AG08395 (cell line): ENCODE measurements around the gene NF1.
"Not testable (repeated sequence)": the region's sequence is repeated elsewhere in the genome, so short reads cannot be mapped to it uniquely, and the experiment has no call there.

Experiments
- DNase-seq: peaks from one replicate; pipeline ENCODE4 v3.0.0; 2012; ENCODE audit warnings: mixed read lengths, low spot score

Gene NF1

GRCh38 chr17:31178951-31179350 lies 84.2 kb downstream of the NF1 start:
- not testable (repeated sequence) for DNase-seq

- DNase-seq: no peak
These were observed 100.5 kb downstream of the NF1 start for GRCh38 chr17:31195305-31195704.

- no peak for DNase-seq
These were observed 103.2 kb downstream of the NF1 start for GRCh38 chr17:31198026-31198425.

DNA sequence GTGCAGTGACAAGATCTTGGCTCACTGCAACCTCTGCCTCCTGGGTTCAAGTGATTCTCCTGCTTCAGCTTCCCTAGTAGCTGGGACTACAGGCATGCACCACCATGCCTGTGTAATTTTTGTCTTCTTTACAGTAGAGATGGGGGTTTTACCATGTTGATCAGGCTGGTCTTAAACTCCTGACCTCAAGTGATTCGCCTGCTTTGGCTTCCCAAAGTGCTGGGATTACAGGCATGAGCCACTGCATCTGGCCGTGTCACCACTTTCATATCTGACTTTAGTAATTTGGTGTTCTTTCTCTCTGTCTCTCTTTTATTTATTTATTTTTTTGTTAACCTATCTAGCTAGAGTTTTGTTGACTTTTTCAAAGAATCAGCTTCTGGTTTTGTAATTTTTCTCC lies 103.9 kb downstream of the NF1 start:
- not testable (repeated sequence) for DNase-seq

- no peak for DNase-seq
These were observed 105.5 kb downstream of the NF1 start for GRCh38 chr17:31200287-31200686.

DNA sequence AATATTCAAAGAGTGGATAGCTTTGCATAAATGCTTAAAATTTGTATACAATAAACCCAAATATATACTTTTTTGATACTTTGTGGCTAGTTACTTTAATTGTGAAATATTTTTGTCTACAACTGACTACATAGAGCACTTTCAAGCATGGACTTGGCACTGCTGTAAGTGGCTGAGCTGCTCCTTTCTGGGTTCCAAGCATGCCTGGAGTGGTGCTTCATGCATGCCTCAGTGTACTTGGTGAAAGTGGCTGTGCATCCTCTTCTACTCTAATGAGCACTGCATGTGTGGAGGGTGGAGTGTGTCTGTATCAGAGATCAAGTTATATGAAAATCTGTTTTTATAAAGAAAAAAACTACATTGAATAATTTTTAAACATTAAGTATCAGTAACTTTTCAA lies 108.2 kb downstream of the NF1 start:
- peak; percentile 3 for DNase-seq

GRCh38 chr17:31211352-31212012 lies 116.7 kb downstream of the NF1 start:
- DNase-seq: no peak

DNA sequence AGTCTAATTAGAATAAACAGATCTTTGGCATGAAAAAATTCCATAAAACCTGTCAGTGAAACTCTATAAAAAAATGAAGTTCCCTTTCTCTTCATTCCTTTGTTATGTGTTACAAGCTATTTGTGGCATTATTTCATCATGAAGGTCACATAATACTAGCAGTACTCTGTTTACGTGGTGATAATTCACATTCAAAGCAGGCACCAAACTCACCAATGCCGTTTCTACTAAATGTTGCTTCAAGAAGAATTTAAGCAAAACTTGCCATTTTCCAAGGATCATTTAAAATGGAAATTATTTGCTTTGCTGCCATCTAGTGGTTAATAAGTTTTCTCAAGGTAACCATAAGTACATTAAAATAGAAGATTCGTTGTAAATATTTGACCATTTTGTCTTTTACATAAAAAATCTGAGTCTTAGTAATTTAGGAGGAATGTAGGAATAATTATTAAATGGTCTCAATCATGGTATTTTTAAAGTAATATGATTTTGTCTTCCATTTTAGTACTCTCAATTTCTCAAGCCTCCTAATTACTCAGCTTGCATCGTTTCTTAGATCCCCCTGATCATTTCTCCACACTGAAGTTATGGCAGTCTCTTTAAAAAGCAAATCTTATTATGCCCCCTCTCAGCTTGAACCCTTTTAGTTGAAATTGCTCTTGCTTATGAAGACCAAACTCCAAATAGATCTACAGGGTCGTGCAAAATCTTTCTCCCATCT lies 121.4 kb downstream of the NF1 start:
- DNase-seq: peak; percentile 68

DNA sequence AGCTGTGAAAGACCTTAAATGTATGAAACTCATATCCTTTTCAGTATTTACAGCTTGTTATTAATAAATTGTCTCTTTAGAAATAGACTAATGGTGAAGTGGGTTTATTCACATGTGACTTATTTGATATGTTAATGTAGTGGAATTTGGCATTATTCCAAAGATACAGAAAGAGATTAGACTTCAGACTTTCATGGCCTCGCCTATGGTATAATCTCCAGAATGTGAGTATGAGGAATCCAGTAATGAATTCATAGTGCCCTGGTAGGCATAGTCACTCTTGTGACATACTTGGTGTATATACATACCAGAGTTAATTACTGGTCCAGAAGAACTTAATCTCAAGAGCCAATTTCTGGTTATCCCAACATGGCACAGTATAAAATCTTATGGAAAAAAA lies 129.6 kb downstream of the NF1 start:
- no peak for DNase-seq

GRCh38 chr17:31225831-31226230 lies 131.1 kb downstream of the NF1 start:
- DNase-seq: no peak

GRCh38 chr17:31226373-31226772 lies 131.6 kb downstream of the NF1 start:
- DNase-seq: no peak

- DNase-seq: no peak
These were observed 132.2 kb downstream of the NF1 start for GRCh38 chr17:31226950-31227349.

DNA sequence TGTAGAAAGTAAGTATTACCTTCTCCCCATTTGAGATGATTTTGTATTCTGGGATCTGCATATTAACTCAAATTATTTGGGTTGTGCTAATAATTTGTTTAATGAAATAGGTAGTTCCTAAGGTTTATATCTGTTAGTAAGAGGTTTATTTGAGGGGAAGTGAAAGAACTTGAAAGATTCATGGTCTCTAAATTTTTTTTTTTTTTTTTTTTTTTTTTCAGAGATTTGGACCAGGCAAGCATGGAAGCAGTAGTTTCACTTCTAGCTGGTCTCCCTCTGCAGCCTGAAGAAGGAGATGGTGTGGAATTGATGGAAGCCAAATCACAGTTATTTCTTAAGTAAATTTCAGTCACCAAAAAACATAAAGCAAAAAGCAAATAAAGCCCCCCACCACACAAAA lies 137.1 kb downstream of the NF1 start:
- DNase-seq: no peak

GRCh38 chr17:31235110-31235509 lies 140.3 kb downstream of the NF1 start:
- no peak for DNase-seq

DNA sequence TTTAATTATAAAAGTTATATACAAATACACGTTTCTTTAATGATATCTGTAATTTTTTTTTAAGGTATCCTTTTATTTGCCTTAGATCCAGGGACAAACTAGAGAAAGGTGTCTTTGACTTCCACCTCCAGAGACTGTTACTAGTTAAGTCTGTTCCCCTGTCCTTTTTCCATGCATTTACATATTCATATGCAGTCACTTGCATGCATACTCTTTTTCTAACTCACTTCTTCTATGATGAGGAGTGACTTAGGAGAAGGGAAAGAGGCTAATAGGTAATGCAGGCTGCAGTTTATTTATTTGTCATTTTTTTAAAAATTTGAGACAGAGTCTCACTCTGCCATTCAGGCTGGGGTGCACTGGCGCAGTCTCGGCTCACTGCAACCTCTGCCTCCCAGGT lies 141.4 kb downstream of the NF1 start:
- no peak for DNase-seq

DNA sequence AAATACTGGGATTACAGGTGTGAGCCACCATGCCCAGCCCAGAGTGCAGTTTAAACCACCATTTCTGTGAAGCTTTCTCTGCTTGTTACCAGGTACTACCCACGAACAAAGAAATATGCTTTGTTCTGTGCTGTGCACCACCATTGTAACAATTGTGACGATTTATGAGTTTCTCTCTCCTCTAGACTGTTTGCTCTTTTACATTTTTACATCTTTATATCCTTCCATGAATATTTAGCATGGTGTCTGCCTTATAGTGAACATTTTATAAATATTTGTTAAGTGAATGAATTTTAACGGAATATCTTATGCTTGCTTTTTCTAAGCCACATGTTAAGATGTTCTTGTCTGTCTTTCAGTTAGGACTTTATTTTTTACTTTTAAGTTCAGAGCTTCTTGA lies 141.9 kb downstream of the NF1 start:
- DNase-seq: no peak

DNA sequence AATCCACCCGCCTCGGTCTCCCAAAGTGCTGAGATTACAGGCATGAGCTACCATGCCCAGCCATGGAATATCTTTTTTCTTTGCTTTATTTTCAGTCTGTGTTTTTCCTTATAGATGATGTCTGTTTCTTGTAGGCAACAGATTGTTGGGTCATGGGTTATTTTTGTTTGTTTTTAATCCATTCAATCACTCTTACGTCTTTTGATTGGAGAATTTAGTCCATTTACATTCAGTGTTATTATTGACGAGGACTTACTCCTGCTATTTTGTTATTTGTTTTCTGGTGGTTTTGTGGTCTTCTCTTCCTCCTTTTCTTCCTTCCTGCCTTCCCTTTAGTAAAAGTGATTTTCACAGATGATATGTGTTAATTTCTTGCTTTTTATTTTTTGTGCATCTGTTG lies 146.3 kb downstream of the NF1 start:
- no peak for DNase-seq

DNA sequence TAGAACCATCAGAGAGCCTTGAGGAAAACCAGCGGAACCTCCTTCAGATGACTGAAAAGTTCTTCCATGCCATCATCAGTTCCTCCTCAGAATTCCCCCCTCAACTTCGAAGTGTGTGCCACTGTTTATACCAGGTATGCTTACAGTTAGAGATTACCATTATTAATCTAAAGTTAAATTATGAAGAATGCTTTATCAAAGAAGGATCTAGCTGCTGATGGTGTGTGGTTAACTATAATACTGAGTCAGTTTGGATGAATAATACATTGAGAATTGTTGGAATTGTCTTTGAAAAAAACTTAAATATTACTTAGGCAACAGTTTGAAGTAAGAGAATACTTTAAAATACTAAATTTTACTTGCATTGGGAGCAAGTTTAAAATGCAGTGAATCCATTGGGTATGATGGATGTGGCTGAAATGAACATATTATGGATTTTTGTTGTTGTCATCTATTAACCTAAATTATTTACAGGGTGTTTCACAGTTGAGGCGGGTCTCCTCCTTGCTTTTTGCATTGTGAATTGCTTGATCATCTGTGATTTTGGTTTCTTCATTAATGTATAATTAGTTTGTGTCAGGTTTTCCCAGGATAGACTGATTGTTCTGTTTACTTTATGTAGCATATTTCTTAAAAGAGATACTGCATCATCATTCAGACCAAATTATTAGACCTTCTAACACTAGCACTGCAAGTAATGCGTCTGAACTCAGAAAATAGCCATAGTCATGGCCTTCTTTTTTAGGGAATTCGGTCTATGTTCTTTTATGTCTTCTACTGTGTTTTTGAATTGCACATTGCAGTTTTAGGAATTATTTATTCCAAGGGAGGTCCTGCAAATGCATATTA lies 154.4 kb downstream of the NF1 start:
- peak; percentile 69 for DNase-seq

GRCh38 chr17:31249835-31250141 lies 155.0 kb downstream of the NF1 start:
- no peak for DNase-seq

GRCh38 chr17:31250229-31250628 lies 155.5 kb downstream of the NF1 start:
- DNase-seq: no peak

DNA sequence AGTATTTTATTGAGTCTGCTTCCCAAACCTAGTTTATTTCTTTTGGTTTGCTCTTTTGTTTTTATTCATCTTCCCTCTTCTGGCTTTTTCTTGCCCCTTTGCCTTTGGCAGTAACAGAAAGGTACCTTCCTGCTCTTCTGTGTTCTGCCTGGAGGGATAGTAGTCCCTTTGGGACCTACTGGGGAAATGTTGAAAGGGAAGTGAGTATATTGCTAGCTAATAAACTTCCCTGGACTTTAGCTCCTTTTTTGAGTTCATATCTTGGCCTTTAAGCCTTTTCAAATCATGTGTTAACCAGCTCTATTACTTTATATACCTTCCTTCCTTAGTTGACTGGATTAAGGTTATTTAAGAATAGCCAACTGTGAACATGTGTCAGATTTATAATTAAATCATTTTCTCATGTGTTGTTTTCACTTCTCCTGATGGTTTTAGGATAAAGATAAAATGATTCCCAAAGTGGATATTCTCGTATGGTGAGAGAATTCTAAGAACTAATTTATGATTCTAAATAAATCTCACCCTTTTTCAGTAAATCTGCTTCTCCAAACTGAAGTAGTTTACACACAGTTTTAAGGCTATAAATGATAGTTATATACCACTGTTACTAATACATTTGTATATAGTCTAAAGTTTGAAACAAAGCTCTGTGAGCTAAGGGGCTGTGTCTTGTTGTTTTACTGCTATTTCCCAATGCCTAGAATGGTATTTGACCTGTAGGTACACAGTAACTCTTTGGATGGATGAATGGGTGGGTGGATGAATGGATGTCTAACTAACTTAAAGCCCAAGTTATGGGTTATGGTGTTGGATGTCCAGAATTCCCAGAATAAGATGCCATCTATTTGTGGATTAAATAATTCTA lies 156.6 kb downstream of the NF1 start:
- no peak for DNase-seq

DNA sequence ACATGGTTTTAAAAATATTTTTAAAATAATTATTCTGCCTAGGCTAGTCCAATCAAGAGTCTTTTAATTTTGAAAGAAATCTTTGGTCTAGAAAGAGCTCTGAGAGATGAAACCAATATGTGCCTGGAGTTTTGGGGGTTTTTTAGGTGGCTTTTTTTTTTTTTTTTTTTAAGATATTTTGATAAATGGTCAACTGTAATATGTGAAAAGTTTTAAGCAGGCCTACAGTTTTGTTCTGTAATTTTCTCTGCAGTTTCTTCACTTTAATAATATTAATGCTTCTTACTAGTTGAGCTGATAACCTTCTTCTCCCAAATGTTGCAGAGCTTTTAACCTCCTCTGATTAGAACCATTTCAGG lies 157.2 kb downstream of the NF1 start:
- DNase-seq: no peak
